Colonic mucosa (tissue), 4 donors: ENCODE results near the gene ERN1. TPM values are rescaled to one million over a fixed set of nuclear protein-coding genes. Genes with fewer than 3 reads are reported as not detected.

ENCODE experiments used
- DNase-seq: peaks from one replicate; pipeline ENCODE4 v3.0.0-alpha.2; 2020
- H3K27ac ChIP-seq: fragments of 200-600 bp; one replicate; pipeline ENCODE4 v1.8.0; 2021
- H3K27me3 ChIP-seq: fragments of 200-600 bp; one replicate; pipeline ENCODE4 v1.8.0; 2021
- H3K36me3 ChIP-seq: fragments of 200-600 bp; one replicate; pipeline ENCODE4 v1.8.0; 2021
- H3K4me1 ChIP-seq: fragments of 200-600 bp; one replicate; pipeline ENCODE4 v1.8.0; 2021; ENCODE audit warnings: mild to moderate bottlenecking
- H3K4me3 ChIP-seq: fragments of 200-600 bp; one replicate; pipeline ENCODE4 v1.8.0; 2021
- H3K9ac ChIP-seq, 2 donors: one replicate each; pipeline ENCODE4 v1.7.0; 2013; ENCODE audit warnings: control low read depth in 2 of 2, low read depth in 2 of 2, low read length in 2 of 2
- H3K9me3 ChIP-seq: fragments of 200-600 bp; one replicate; pipeline ENCODE4 v1.8.0; 2021
- intact Hi-C: fragments of 100-400 bp; cut with DNase I; formaldehyde crosslinking; loops from one replicate; pipeline ENCODE4 v1.14.1; 2022
- total RNA-seq, 2 donors: library from RNA; stranded (reverse); fragmentation: NEBNext Ultra II Directional in 1 of 2; extraction: Animal tissue kit (Norgen Biotek cat#: 25700) in 1 of 2; gene quantifications; one replicate each; pipeline ENCODE4 v1.2.1, GENCODE V29; 2021
- TF ChIP-seq, protein P1 (sequence below): fragments of 200-600 bp; IDR thresholded peaks from one replicate; pipeline ENCODE4 v1.8.0; 2022; ENCODE audit warnings: antibody characterized with exemption, mild to moderate bottlenecking
- donor health status: healthy.
- donor health status: DM: no; HTN: no; CAD: no.
- donor health status: DM: no; HTN: no; CAD: no.

Gene ERN1
- total RNA-seq, 2 donors from 2014 or later, result 19.2 to 19.6 TPM

DNA sequence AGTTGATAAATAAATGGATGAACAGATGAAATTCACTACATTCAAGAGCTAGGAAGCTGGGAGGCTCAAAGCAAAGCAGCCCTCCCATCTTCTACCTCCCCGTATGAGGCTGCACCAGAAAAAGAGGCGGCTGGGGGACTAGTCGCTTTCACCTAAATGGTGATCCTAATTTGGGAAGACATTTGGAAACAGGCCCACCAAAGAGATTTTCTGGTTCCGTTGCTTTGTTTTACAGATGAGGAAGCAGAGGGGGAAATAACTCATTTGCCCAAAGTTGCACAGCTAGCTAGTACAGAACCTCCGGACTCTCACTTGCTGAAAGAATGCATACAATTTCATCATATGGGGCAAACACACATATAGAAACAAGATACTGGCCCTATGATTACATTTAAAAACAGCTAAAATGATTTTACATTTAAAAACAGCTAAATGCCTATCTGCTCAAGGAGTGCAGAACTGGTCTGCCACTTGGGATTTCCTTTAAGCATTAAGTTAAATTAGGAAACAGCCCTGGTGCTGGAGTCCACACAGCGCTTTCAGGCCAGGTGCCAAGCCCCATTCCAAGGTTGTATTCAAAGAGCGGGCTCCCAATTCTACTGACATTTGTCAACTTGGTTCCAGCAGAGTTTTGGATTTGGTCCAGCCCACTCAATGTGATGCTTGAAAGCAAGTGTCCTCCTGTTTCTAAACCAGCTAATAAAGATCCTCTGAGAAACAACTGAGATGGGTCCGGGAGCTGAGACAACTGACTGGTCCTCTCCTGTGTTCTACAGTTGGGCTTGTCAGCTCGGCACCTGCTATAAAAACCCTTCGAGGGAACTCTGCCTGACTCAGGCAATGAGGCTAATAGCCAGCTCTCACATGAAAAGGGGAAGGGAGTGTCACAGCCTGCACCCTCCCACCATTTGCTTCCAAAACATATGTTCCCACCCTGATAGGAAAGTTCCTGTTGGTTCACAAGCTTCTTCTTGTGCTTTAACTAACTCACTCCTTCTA lies 11.7 kb downstream of the ERN1 start:
- no peaks in the 10 kb centered on the region for H3K4me1 ChIP-seq
- TF ChIP-seq, protein P1, sequence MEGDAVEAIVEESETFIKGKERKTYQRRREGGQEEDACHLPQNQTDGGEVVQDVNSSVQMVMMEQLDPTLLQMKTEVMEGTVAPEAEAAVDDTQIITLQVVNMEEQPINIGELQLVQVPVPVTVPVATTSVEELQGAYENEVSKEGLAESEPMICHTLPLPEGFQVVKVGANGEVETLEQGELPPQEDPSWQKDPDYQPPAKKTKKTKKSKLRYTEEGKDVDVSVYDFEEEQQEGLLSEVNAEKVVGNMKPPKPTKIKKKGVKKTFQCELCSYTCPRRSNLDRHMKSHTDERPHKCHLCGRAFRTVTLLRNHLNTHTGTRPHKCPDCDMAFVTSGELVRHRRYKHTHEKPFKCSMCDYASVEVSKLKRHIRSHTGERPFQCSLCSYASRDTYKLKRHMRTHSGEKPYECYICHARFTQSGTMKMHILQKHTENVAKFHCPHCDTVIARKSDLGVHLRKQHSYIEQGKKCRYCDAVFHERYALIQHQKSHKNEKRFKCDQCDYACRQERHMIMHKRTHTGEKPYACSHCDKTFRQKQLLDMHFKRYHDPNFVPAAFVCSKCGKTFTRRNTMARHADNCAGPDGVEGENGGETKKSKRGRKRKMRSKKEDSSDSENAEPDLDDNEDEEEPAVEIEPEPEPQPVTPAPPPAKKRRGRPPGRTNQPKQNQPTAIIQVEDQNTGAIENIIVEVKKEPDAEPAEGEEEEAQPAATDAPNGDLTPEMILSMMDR, result no peak
- intact Hi-C loops, result no loop called here
- peak; percentile 36 for DNase-seq
- no peaks in the 10 kb centered on the region for H3K27me3 ChIP-seq
- H3K9ac ChIP-seq, result no peak overlapping the region
- H3K36me3 ChIP-seq, result no peaks in the 10 kb centered on the region
- H3K4me3 ChIP-seq, result no peak overlapping the region
- no peaks in the 10 kb centered on the region for H3K9me3 ChIP-seq
- no peak overlapping the region for H3K27ac ChIP-seq

DNA sequence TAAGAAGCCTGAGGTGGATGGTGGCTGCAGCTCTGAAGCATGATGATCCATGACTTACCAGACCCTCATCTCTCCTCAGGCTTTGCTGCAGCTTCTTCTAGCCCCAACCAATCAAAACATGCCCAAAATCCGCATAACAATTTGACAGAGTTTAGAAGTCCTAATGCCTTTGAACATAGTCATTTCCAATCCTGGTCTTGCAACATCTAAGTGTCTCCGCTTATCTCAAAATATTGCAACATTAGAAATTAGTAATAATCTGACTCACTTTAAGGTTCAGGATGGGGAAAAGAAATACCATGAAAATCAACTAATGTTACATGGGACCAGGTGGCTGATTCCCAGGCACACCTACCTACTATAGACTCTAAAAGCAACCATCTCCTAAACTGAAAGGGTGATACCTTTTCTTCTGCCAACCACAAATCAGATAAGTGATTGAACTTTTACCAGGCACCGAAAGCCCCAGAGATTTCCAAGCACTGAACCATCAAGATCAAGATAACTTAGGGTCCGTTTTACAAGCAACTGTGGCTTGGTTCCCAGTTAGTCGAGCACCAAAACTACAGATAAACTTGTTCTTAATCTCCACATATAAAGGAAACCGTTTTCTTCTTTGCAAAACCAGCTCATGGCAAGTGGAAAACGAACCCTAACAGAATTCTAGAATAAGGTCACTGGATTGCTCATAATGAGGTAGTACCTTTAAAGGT lies 14.0 kb downstream of the ERN1 start:
- Histone ChIP-seq H3K4me1 (no peaks in the 10 kb centered on the region), H3K4me3 (no peak overlapping the region), H3K27ac (no peak overlapping the region), H3K27me3 (no peaks in the 10 kb centered on the region), H3K9ac (no peak overlapping the region), H3K36me3 (no peaks in the 10 kb centered on the region), H3K9me3 (no peaks in the 10 kb centered on the region)
- DNase-seq, result no peak
- TF ChIP-seq, protein P1, result no peak
- intact Hi-C loops, result no loop called here

DNA sequence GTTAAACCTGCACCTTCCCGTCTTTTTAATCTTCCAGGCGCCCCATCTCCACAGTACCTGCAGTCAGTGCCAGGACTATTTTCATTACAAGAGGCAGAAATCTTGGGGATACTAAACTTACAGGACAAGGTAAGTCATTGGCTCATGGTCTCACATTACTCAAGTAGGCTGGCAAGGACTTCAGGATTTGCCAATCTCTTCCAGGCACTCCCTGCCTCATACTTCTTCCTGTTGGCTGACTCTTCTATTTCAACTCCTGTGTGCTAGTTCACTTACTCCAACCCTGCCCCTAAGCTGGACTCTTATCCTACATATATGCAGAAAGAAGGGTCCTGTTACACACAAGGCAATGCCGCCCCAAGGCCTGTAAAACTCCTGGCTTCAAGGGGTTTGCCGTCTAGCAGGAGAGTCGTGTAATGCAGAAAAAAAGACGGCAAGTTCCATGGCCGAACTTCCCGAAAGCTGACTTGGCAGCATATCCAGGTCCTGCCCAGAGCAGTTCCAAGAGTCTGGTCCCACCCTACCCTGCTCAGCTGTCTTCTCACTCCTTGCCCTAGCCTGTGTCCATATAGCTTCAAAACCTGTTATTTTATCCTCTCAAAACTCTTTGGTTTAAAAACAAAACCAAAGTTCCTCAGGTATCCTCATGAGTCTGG lies 14.8 kb downstream of the ERN1 start:
- Histone ChIP-seq H3K27me3 (no peaks in the 10 kb centered on the region), H3K4me1 (no peaks in the 10 kb centered on the region), H3K4me3 (no peak overlapping the region), H3K9me3 (no peaks in the 10 kb centered on the region), H3K36me3 (no peaks in the 10 kb centered on the region), H3K9ac (no peak overlapping the region), H3K27ac (no peak overlapping the region)
- intact Hi-C loops, result no loop called here
- TF ChIP-seq, protein P1, result no peak
- no peak for DNase-seq

DNA sequence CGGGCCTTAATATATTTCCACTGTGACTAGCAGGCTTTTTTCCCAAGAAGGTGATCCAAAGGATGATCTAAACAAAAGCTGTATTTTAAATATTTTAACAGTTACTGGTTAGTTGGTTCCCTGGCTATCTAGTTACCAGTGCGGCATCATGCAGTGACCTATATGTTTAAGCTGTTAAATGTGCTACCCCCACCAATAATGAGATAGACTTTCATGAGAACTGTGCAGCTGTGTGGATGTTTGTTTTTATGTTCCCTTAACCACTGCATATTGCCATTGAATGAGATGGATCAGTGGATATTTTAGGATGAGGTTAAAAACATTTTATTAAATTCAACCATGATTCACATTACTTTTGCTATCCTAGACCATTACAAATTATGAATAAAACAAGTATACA lies 16.9 kb downstream of the ERN1 start:
- TF ChIP-seq, protein P1, result no peak
- Histone ChIP-seq H3K36me3 (no peaks in the 10 kb centered on the region), H3K27me3 (no peaks in the 10 kb centered on the region), H3K27ac (no peak overlapping the region), H3K4me1 (peaks cover 3% of the 10 kb centered on the region), H3K9me3 (no peaks in the 10 kb centered on the region), H3K9ac (no peak overlapping the region), H3K4me3 (no peak overlapping the region)
- DNase-seq, result no peak
- intact Hi-C loops, result no loop called here

DNA sequence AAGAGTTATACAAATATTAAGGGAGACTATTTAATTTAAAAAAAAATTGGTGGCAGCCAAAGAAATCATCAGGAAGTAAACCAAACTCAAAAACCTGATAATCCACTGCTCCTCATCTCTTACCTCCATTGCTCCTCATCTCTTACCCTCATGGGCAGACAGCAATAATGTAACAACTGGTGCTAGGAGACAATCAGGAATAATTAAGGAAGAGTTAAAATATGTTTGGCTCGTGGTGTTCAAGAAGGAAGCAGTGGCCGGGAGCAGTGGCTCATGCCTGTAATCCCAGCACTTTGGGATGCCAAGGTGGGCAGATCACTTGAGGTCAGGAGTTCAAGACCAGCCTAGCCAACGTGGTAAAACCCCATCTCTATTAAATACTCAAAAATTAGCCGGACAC lies 18.1 kb downstream of the ERN1 start:
- Histone ChIP-seq H3K4me1 (peaks cover 4% of the 10 kb centered on the region), H3K4me3 (no peak overlapping the region), H3K9me3 (no peaks in the 10 kb centered on the region), H3K27me3 (no peaks in the 10 kb centered on the region), H3K27ac (no peak overlapping the region), H3K9ac (no peak overlapping the region), H3K36me3 (no peaks in the 10 kb centered on the region)
- no peak for DNase-seq
- TF ChIP-seq, protein P1, result no peak
- intact Hi-C loops, result no loop called here
